Glutamatergic neuron (in vitro differentiated cells): Measurements from ENCODE around the gene HTD2. TPM values are rescaled to one million over a fixed set of nuclear protein-coding genes. Genes with fewer than 3 reads are reported as not detected.

ENCODE experiments used
- DNase-seq: peaks from one replicate; pipeline ENCODE4 v3.0.0; 2022
- H3K27ac Mint-ChIP-seq: one replicate; pipeline ENCODE4 v1.8.0; 2020; ENCODE audit warnings: mild to moderate bottlenecking, mixed read lengths, inconsistent platforms; ENCODE audit not compliant: unreplicated experiment
- H3K27me3 Mint-ChIP-seq: one replicate; pipeline ENCODE4 v1.8.0; 2020; ENCODE audit warnings: mild to moderate bottlenecking, moderate library complexity, mixed read lengths, inconsistent platforms; ENCODE audit not compliant: unreplicated experiment
- H3K36me3 Mint-ChIP-seq: one replicate; pipeline ENCODE4 v1.8.0; 2020; ENCODE audit warnings: mild to moderate bottlenecking, mixed read lengths, inconsistent platforms; ENCODE audit not compliant: unreplicated experiment
- H3K4me1 Mint-ChIP-seq: one replicate; pipeline ENCODE4 v1.8.0; 2020; ENCODE audit warnings: mild to moderate bottlenecking, low read depth, mixed read lengths, inconsistent platforms; ENCODE audit not compliant: unreplicated experiment
- H3K4me3 Mint-ChIP-seq: one replicate; pipeline ENCODE4 v1.8.0; 2020; ENCODE audit warnings: mild to moderate bottlenecking, mixed read lengths, inconsistent platforms; ENCODE audit not compliant: unreplicated experiment
- H3K9me3 Mint-ChIP-seq: one replicate; pipeline ENCODE4 v1.8.0; 2020; ENCODE audit warnings: mild to moderate bottlenecking, moderate library complexity, mixed read lengths, inconsistent platforms; ENCODE audit not compliant: unreplicated experiment
- total RNA-seq: library from RNA; stranded (reverse); fragmentation: NEBNext Ultra II Directional; extraction: Animal tissue kit (Norgen Biotek cat#: 25700); gene quantifications from one replicate; pipeline ENCODE4 v1.2.1, GENCODE V29; 2021; ENCODE audit not compliant: unreplicated experiment
- TF ChIP-seq, protein P1 (sequence below): fragments of 200-600 bp; sonication (generic); IDR thresholded peaks from one replicate; pipeline ENCODE4 v1.5.0; 2021; ENCODE audit not compliant: partially characterized antibody, unreplicated experiment

The HTD2 gene
- total RNA-seq, 1 donor from 2014 or later: 7.4 TPM

DNA sequence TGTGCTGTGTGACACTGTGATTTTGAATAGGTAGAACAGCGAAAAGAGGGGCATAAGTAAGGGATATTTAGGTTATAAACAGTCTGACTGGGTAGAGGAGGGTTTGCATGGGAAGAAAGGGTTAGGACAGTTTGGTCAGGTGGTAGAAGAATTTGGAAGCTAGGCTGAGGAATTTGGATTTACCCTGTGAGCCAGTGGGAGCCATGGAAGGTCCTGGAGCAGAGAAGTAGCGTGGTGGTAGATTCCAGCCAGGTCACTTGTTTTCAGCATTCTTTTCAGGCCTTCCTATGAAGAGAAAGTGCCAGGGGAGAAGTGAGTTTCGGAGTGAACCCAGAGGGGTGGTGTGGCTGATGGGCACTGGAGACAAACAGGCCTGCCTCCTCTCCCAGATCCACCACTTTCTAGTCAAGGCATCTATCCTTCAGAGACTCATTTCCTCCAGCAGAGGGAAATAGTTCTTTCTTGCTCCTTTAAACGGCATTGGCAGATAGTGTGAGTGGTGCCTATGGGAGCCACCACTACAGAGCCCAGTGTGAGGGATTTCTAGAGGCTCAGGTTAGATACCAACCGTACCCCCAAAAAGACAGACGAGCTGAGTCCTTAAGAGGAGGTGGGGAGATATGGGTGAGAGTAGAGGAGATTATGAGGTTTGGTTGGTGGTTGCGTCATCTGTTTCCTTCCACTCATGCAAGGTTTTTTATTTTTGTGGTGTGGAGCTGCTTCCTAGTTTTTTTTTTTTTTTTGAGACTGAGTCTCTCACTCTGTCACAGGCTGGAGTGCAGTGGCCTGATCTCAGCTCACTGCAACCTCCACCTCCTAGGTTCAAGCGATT is 47.6 kb downstream of the HTD2 start:
- peaks cover 1% of the 10 kb centered on the region for H3K27me3 Mint-ChIP-seq
- DNase-seq: no peak
- no peaks in the 10 kb centered on the region for H3K9me3 Mint-ChIP-seq

DNA sequence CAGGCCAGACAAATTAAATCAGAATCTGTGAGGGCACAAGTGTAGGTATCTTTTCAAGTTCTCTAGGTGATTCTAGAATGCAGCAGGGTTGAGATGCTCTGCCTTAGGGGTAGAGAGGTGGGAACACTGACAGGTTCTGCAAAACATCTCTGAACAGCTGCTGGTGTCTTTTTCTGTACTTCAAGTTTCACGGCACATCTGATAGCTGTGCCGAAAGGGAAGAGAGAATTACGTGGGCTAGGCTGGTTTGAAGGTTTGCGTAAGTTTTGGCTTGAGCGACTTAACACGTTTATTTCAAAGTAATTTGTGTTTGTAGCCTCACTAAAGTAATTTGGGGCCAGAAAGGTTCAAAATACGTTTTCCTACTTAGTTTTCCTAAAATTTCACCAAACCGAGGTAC is 48.9 kb downstream of the HTD2 start:
- Mint-ChIP-seq H3K4me1 (no peaks in the 10 kb centered on the region), H3K9me3 (no peaks in the 10 kb centered on the region), H3K4me3 (no peak overlapping the region), H3K27me3 (peaks cover 1% of the 10 kb centered on the region), H3K27ac (no peak overlapping the region), H3K36me3 (no peaks in the 10 kb centered on the region)
- TF ChIP-seq, protein P1, sequence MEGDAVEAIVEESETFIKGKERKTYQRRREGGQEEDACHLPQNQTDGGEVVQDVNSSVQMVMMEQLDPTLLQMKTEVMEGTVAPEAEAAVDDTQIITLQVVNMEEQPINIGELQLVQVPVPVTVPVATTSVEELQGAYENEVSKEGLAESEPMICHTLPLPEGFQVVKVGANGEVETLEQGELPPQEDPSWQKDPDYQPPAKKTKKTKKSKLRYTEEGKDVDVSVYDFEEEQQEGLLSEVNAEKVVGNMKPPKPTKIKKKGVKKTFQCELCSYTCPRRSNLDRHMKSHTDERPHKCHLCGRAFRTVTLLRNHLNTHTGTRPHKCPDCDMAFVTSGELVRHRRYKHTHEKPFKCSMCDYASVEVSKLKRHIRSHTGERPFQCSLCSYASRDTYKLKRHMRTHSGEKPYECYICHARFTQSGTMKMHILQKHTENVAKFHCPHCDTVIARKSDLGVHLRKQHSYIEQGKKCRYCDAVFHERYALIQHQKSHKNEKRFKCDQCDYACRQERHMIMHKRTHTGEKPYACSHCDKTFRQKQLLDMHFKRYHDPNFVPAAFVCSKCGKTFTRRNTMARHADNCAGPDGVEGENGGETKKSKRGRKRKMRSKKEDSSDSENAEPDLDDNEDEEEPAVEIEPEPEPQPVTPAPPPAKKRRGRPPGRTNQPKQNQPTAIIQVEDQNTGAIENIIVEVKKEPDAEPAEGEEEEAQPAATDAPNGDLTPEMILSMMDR: no peak
- no peak for DNase-seq

More for the DNA sequence above, 47.6 kb downstream of the HTD2 start:
- Mint-ChIP-seq H3K4me3 (no peak overlapping the region), H3K27ac (no peak overlapping the region), H3K36me3 (no peaks in the 10 kb centered on the region), H3K4me1 (no peaks in the 10 kb centered on the region)
- TF ChIP-seq, protein P1: no peak

- no peaks in the 10 kb centered on the region for H3K9me3 Mint-ChIP-seq
- H3K4me1 Mint-ChIP-seq: no peaks in the 10 kb centered on the region
- H3K36me3 Mint-ChIP-seq: no peaks in the 10 kb centered on the region
Observed at GRCh38 chr3:58356054-58356453, 49.7 kb downstream of the HTD2 start.

DNA sequence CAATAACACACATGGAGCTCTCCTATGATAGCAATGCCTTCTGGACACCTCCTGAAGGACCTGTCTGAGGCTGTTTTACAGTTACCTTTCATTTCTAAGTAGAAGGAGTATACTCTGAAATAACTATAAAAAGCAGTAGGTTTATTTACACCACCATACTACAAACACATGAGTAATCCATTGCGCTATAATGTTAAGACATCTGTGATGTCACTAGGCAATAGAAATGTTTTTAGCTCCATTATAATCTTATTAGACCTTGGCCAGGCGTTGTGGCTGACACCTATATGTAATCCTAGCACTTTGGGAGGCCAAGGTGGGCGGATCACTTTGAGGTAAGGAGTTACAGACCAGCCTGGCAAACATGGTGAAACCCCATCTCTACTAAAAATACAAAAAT is 51.1 kb downstream of the HTD2 start:
- H3K27ac Mint-ChIP-seq: no peak overlapping the region
- H3K4me3 Mint-ChIP-seq: no peak overlapping the region
- H3K4me1 Mint-ChIP-seq: no peaks in the 10 kb centered on the region
- TF ChIP-seq, protein P1: no peak
- H3K9me3 Mint-ChIP-seq: no peaks in the 10 kb centered on the region
- H3K27me3 Mint-ChIP-seq: peaks cover 1% of the 10 kb centered on the region
- DNase-seq: no peak
- H3K36me3 Mint-ChIP-seq: no peaks in the 10 kb centered on the region

More at GRCh38 chr3:58356054-58356453, 49.7 kb downstream of the HTD2 start:
- no peak for DNase-seq
- H3K4me3 Mint-ChIP-seq: no peak overlapping the region
- H3K27me3 Mint-ChIP-seq: peaks cover 1% of the 10 kb centered on the region
- TF ChIP-seq, protein P1: no peak
- no peak overlapping the region for H3K27ac Mint-ChIP-seq

GRCh38 chr3:58358092-58358491 is 51.8 kb downstream of the HTD2 start:
- no peak for DNase-seq
- no peaks in the 10 kb centered on the region for H3K36me3 Mint-ChIP-seq
- H3K27ac Mint-ChIP-seq: no peak overlapping the region
- no peaks in the 10 kb centered on the region for H3K27me3 Mint-ChIP-seq
- no peak overlapping the region for H3K4me3 Mint-ChIP-seq
- TF ChIP-seq, protein P1: no peak
- no peaks in the 10 kb centered on the region for H3K9me3 Mint-ChIP-seq
- H3K4me1 Mint-ChIP-seq: no peaks in the 10 kb centered on the region
